Measurements from ENCODE around the gene GSE1.

Gene GSE1

DNA sequence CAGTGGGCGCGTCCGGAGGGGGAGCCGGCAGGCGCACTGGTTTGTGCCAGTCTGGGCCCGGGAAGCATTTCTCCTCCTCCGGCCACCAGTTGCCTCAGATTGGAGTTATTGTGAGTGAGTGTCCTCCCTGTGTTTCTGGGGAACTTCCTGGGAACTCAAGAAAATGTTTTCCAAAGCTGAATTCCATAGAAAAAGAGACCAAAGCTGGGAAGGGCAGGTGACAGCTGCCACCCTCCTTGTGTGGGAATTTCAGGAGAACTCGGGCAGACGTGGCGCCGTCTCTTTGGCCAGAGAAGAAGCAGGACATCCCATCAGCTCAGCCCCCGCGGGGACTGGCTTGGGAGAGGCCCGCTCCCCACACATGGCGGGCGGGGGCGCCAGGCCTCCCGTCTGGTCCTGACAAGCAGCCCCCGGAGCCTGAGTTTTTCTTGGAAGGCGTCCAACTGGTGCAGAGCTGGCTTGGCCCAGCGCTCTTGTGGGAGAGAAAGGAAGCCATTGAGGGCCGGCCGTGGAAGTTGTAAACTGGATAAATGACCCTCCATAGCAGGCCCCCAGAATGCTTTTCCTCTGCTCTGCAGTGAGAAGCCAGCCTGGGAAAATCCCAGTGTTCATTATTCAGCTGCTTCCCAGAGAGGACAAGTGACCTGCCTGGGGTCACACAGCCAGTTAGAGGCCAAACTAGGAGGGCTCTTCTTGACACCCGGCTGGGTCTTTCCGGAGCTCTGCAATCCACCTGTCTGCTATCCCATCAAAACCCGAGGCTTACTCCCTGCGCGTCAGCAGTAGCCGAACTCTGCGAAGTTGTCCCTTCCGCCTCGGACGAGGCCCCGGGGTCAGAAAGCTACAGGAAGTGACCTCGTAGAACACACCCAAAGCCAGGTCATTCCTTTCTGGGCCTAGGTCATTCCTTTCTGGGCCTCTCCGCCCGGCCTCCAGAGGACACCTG lies 39.2 kb upstream of the GSE1 start:
- TF ChIP-seq, protein P1, sequence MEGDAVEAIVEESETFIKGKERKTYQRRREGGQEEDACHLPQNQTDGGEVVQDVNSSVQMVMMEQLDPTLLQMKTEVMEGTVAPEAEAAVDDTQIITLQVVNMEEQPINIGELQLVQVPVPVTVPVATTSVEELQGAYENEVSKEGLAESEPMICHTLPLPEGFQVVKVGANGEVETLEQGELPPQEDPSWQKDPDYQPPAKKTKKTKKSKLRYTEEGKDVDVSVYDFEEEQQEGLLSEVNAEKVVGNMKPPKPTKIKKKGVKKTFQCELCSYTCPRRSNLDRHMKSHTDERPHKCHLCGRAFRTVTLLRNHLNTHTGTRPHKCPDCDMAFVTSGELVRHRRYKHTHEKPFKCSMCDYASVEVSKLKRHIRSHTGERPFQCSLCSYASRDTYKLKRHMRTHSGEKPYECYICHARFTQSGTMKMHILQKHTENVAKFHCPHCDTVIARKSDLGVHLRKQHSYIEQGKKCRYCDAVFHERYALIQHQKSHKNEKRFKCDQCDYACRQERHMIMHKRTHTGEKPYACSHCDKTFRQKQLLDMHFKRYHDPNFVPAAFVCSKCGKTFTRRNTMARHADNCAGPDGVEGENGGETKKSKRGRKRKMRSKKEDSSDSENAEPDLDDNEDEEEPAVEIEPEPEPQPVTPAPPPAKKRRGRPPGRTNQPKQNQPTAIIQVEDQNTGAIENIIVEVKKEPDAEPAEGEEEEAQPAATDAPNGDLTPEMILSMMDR (IDR thresholded peaks at IDR 0.05; ENCODE audit: control insufficient read depth, insufficient read depth, low read depth, low read length, missing control alignments): no peak
- no peak overlapping the region for H3K4me3 ChIP-seq (ENCODE audit: control insufficient read depth, low read depth, low read length)
- DNase-seq (ENCODE audit: low read depth): no peak

DNA sequence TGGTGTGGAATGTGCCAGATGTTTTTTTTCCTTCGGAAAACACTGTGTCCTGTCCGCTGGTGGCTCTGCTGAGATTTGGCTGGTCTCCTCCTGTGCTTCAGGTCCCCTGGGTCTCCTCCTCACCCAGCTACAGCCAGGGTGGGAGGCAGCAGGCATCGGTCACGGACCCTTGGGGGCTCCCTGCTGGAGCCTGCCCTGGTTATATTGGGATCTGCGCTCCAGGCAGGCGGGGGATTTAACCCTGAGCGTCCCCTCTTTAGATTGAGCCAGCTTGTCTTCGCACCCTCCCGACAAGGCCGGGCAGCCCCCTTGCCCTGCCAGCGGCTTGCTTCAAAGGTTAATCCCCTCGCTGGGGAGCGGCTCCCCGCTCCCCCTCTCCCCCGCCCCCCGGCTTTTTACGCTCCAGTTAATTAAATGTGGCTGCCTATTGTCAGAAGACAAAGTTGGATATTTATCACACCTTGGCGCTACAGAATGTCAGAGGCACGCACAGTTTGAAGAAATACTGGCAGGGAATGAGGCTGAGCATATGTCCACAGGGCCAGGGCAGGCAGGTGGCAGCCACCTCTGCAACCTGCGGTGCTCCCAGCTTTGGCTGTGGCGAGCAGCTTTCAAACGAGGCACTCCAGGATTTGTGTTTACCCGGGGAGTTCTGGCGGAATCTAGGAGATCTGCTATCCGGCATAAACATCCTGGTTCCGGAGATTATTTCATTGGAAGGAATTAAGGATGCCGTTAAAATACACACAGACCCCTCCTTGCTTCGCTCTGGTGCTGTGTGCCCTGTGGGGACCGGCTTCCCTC lies 38.2 kb upstream of the GSE1 start:
- no peak overlapping the region for H3K4me3 ChIP-seq (ENCODE audit: control insufficient read depth, low read depth, low read length)
- DNase-seq (ENCODE audit: low read depth): no peak

GRCh38 chr16:85575920-85576319 lies 37.2 kb upstream of the GSE1 start:
- TF ChIP-seq, protein P1 (IDR thresholded peaks at IDR 0.05; ENCODE audit: control insufficient read depth, insufficient read depth, low read depth, low read length, missing control alignments): no peak
- no peak overlapping the region for H3K4me3 ChIP-seq (ENCODE audit: control insufficient read depth, low read depth, low read length)
- no peak for DNase-seq (ENCODE audit: low read depth)

More for the DNA sequence above, 38.2 kb upstream of the GSE1 start:
- TF ChIP-seq, protein P1 (IDR thresholded peaks at IDR 0.05; ENCODE audit: control insufficient read depth, insufficient read depth, low read depth, low read length, missing control alignments): no peak

DNA sequence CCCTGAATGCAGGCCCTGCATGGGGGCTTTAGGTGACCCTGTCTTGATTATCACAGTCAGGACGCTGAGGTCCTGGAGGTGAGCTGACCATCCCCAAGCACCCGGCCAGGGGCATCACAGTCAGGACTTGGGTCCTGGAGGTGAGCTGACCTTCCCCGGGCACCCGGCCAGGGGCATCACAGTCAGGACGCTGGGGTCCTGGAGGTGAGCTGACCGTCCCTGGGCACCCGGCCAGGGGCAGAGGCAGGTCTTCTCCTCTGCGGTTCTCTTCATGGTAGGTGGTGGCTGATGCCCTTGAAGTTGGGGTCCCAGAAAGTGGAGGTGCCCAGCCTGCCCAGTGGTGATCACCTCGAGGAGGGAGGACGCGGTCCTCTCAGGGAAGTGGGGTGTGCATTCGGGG lies 36.2 kb upstream of the GSE1 start:
- no peak overlapping the region for H3K4me3 ChIP-seq (ENCODE audit: control insufficient read depth, low read depth, low read length)
- TF ChIP-seq, protein P1 (IDR thresholded peaks at IDR 0.05; ENCODE audit: control insufficient read depth, insufficient read depth, low read depth, low read length, missing control alignments): no peak
- no peak for DNase-seq (ENCODE audit: low read depth)

- no peak overlapping the region for H3K4me3 ChIP-seq (ENCODE audit: control insufficient read depth, low read depth, low read length)
- TF ChIP-seq, protein P1 (IDR thresholded peaks at IDR 0.05; ENCODE audit: control insufficient read depth, insufficient read depth, low read depth, low read length, missing control alignments): no peak
- DNase-seq (ENCODE audit: low read depth): no peak
These were observed 35.1 kb upstream of the GSE1 start for GRCh38 chr16:85577899-85578598.

GRCh38 chr16:85578599-85578948 lies 34.5 kb upstream of the GSE1 start:
- no peak overlapping the region for H3K4me3 ChIP-seq (ENCODE audit: control insufficient read depth, low read depth, low read length)
- TF ChIP-seq, protein P1 (IDR thresholded peaks at IDR 0.05; ENCODE audit: control insufficient read depth, insufficient read depth, low read depth, low read length, missing control alignments): no peak
- DNase-seq (ENCODE audit: low read depth): no peak
